HepG2 (cell line): ENCODE measurements around the gene TCERG1.

Experiments used
- ELF1 ChIP-seq: sonication (generic); formaldehyde crosslinking; IDR thresholded peaks from 2 replicates; pipeline ENCODE4 v1.4.0; 2020; ENCODE audit warnings: missing genetic modification reagents
- EZH2 ChIP-seq: conservative IDR thresholded peaks from 2 replicates; pipeline ENCODE4 v1.6.1; 2012; ENCODE audit warnings: mild to moderate bottlenecking, low read depth, low read length, moderate library complexity
- NFYB ChIP-seq: sonication (generic); formaldehyde crosslinking; IDR thresholded peaks from 2 replicates; pipeline ENCODE4 v1.4.0; 2020; ENCODE audit warnings: missing genetic modification reagents
- PHF5A ChIP-seq: IDR thresholded peaks from one replicate; pipeline ENCODE4 v1.6.1; 2018; ENCODE audit warnings: low read depth, missing genetic modification reagents; ENCODE audit not compliant: unreplicated experiment
- PTBP1 ChIP-seq: fragments of 200-400 bp; formaldehyde crosslinking; IDR thresholded peaks from 2 replicates; pipeline ENCODE4 v1.6.1; 2018; ENCODE audit warnings: low read length, low read depth; ENCODE audit not compliant: poor library complexity, severe bottlenecking
- SMAD3 ChIP-seq: sonication (generic); formaldehyde crosslinking; IDR thresholded peaks from 2 replicates; pipeline ENCODE4 v1.4.0; 2020; ENCODE audit warnings: missing genetic modification reagents
- ZNF362 ChIP-seq: sonication (generic); formaldehyde crosslinking; IDR thresholded peaks from 2 replicates; pipeline ENCODE4 v1.4.0; 2020; ENCODE audit warnings: missing genetic modification reagents, mild to moderate bottlenecking, borderline replicate concordance
- ZNF382 ChIP-seq: sonication (generic); formaldehyde crosslinking; IDR thresholded peaks from 2 replicates; pipeline ENCODE4 v1.5.0; 2020; ENCODE audit warnings: missing genetic modification reagents, mild to moderate bottlenecking, borderline replicate concordance
- TF ChIP-seq, protein P1 (sequence below): sonication (generic); formaldehyde crosslinking; IDR thresholded peaks from 2 replicates; pipeline ENCODE4 v1.5.0; 2020; ENCODE audit warnings: missing genetic modification reagents
- TF ChIP-seq, protein P2 (sequence below): sonication (generic); formaldehyde crosslinking; IDR thresholded peaks from 2 replicates; pipeline ENCODE4 v1.5.0; 2020; ENCODE audit warnings: mild to moderate bottlenecking, missing genetic modification reagents, moderate library complexity

GRCh38 chr5:146440870-146441495 is 6.2 kb upstream of the TCERG1 start:
- TF ChIP-seq PHF5A (CRISPR knock-in tag), result no peak
- TF ChIP-seq ELF1 (CRISPR knock-in tag), result no peak
- TF ChIP-seq PTBP1, result no peak
- TF ChIP-seq SMAD3 (CRISPR knock-in tag), result no peak
- TF ChIP-seq, protein P1, sequence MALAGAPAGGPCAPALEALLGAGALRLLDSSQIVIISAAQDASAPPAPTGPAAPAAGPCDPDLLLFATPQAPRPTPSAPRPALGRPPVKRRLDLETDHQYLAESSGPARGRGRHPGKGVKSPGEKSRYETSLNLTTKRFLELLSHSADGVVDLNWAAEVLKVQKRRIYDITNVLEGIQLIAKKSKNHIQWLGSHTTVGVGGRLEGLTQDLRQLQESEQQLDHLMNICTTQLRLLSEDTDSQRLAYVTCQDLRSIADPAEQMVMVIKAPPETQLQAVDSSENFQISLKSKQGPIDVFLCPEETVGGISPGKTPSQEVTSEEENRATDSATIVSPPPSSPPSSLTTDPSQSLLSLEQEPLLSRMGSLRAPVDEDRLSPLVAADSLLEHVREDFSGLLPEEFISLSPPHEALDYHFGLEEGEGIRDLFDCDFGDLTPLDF (CRISPR knock-in tag), result no peak
- no peak for TF ChIP-seq EZH2
- no peak for TF ChIP-seq ZNF382 (CRISPR knock-in tag)
- no peak for TF ChIP-seq NFYB (CRISPR knock-in tag)
- TF ChIP-seq, protein P2, sequence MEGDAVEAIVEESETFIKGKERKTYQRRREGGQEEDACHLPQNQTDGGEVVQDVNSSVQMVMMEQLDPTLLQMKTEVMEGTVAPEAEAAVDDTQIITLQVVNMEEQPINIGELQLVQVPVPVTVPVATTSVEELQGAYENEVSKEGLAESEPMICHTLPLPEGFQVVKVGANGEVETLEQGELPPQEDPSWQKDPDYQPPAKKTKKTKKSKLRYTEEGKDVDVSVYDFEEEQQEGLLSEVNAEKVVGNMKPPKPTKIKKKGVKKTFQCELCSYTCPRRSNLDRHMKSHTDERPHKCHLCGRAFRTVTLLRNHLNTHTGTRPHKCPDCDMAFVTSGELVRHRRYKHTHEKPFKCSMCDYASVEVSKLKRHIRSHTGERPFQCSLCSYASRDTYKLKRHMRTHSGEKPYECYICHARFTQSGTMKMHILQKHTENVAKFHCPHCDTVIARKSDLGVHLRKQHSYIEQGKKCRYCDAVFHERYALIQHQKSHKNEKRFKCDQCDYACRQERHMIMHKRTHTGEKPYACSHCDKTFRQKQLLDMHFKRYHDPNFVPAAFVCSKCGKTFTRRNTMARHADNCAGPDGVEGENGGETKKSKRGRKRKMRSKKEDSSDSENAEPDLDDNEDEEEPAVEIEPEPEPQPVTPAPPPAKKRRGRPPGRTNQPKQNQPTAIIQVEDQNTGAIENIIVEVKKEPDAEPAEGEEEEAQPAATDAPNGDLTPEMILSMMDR (CRISPR knock-in tag), result no peak
- TF ChIP-seq ZNF362 (CRISPR knock-in tag), result no peak
